Measurements from ENCODE around the gene ZBED6.

DNA sequence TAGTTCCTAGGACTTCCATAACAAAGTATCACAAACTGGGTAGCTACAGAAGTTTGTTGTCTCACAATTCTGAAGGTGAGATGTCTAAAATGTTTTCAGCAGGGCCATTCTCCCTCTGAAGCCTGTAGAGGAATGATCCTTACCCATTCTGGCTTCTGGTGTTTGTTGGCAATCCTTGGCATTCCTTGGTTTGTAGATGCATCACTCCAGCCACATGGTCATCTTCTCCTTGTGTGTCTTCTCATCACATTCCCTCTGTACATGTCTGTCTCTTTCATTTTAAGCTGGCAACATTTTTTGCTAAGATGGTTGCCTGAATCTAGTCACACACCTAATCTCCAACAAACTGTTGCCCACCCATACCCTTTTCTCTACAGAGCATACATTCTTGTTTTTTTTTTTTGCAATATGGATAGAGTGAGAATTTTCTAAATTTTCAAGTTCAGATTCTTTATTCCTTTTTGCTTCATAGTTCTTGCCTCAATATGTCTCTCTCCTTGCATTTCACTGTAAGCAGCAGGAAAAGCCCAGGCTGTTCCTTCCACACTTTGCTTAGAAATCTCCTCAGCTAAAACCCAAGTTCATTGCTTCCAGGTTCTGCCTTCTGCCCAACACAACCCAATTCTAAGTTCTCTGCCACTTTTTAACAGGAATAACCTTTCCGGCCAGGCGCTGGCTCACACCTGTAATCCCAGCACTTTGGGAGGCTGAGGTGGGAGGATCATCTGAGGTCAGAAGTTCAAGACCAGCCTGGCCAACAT, 18.3 kb downstream of the ZBED6 start:
- TF ChIP-seq, protein P1, sequence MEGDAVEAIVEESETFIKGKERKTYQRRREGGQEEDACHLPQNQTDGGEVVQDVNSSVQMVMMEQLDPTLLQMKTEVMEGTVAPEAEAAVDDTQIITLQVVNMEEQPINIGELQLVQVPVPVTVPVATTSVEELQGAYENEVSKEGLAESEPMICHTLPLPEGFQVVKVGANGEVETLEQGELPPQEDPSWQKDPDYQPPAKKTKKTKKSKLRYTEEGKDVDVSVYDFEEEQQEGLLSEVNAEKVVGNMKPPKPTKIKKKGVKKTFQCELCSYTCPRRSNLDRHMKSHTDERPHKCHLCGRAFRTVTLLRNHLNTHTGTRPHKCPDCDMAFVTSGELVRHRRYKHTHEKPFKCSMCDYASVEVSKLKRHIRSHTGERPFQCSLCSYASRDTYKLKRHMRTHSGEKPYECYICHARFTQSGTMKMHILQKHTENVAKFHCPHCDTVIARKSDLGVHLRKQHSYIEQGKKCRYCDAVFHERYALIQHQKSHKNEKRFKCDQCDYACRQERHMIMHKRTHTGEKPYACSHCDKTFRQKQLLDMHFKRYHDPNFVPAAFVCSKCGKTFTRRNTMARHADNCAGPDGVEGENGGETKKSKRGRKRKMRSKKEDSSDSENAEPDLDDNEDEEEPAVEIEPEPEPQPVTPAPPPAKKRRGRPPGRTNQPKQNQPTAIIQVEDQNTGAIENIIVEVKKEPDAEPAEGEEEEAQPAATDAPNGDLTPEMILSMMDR (conservative IDR thresholded peaks at IDR 0.05 in 1 of 2, IDR thresholded peaks at IDR 0.05 in 1 of 2; ENCODE audit: extremely low read depth in 1 of 2, insufficient read depth in 1 of 2, low read depth in 1 of 2, low read length in 2 of 2), result no peak
- no peak for TF ChIP-seq EZH2 (IDR thresholded peaks at IDR 0.05; ENCODE audit: borderline replicate concordance, low read length)
